ENCODE measurements around the gene ST8SIA1. TPM values are rescaled to one million over a fixed set of nuclear protein-coding genes. Genes with fewer than 3 reads are reported as not detected.
A peak's percentile ranks its signal among the peaks of the same experiment; 100 is the strongest.

Gene ST8SIA1
- total and polyA plus RNA-seq, 2 of the 4 experiments (the other 2 are of a cell fraction): not detected

- in situ Hi-C loops (cut with MboI; ENCODE audit: low sequenced_read_pairs) (no loop called here), intact Hi-C loops (cut with micrococcal nuclease) (no loop called here), dilution Hi-C loops (cut with HindIII; ENCODE audit: low sequenced_read_pairs, unreplicated experiment) (no loop called here)
- peak; percentile 78 for ATAC-seq (ENCODE audit: low read depth)
- Histone ChIP-seq H4K91ac (ENCODE audit: insufficient read depth, low read depth, low read length) (no peak overlapping the region), H2BK120ac (ENCODE audit: low read depth, low read length) (no peak overlapping the region), H3K56ac (ENCODE audit: extremely low read depth, insufficient read depth, low read length) (no peak overlapping the region), H2BK20ac (ENCODE audit: low read depth, low read length) (no peak overlapping the region), H2AK5ac (ENCODE audit: low read depth, low read length) (no peak overlapping the region), H3K79me1 (ENCODE audit: low read depth in 1 of 2, low read length in 2 of 2) (no peaks in the 10 kb centered on the region), H3K27me3 (ENCODE audit: control insufficient read depth, insufficient read depth, low read length) (peaks cover 12% of the 10 kb centered on the region), H2BK15ac (ENCODE audit: low read depth, low read length) (no peak overlapping the region), H3K18ac (ENCODE audit: low read depth, low read length) (no peak overlapping the region), H4K5ac (ENCODE audit: low read depth, low read length) (no peak overlapping the region), H3K9me1 (ENCODE audit: insufficient read depth, low read length) (no peaks in the 10 kb centered on the region), H4K20me1 (ENCODE audit: insufficient read depth, low read length) (no peaks in the 10 kb centered on the region), H3K23ac (ENCODE audit: low read depth, low read length) (no peak overlapping the region), H3K9me3 (ENCODE audit: control insufficient read depth, insufficient read depth, low read length) (no peaks in the 10 kb centered on the region), H3K4ac (ENCODE audit: low read depth, low read length) (no peak overlapping the region), H3K4me1 (ENCODE audit: control insufficient read depth, insufficient read depth, low read length) (no peaks in the 10 kb centered on the region), H3K9ac (ENCODE audit: low read depth, low read length) (no peak overlapping the region), H3K27ac (ENCODE audit: insufficient read depth, low read length) (no peak overlapping the region), H2AK9ac (replicated peaks; ENCODE audit: low read depth, low read length, poor library complexity) (no peak overlapping the region), H3K4me2 (ENCODE audit: low read depth, low read length) (no peak overlapping the region), H2BK5ac (ENCODE audit: low read depth, low read length, poor library complexity, severe bottlenecking) (no peak overlapping the region), H4K8ac (ENCODE audit: low read depth in 2 of 2, low read length in 2 of 2) (no peak overlapping the region), H3K36me3 (ENCODE audit: control insufficient read depth, insufficient read depth, low read length) (no peaks in the 10 kb centered on the region), H3K14ac (replicated peaks; ENCODE audit: low read depth, low read length) (no peak overlapping the region), H2AFZ (replicated peaks; ENCODE audit: low read length, poor library complexity) (no peak overlapping the region), H3K4me3 (ENCODE audit: insufficient read depth, low read depth, low read length) (no peak overlapping the region)
- no TSS peak for BruUV-seq (replicated peaks)
- no CpG with 5 or more reads among the region's 4 CpGs for WGBS, 2 experiments (ENCODE audit: extremely low coverage in 2 of 2, insufficient read length in 1 of 2)
- ChIA-PET CTCF (no interaction called here), POLR2A (ENCODE audit: unreplicated experiment) (no interaction called here)
- no peak for TF ChIP-seq CEBPB (IDR thresholded peaks at IDR 0.05; ENCODE audit: low read depth, low read length)
- no peak for TF ChIP-seq RAD21 (IDR thresholded peaks at IDR 0.05; ENCODE audit: low read length)
- no peak for TF ChIP-seq SMC3 (IDR thresholded peaks at IDR 0.05; ENCODE audit: low read depth, low read length)
- no peak for TF ChIP-seq RCOR1 (IDR thresholded peaks at IDR 0.05; ENCODE audit: insufficient replicate concordance, low read length)
- no peak for TF ChIP-seq NFE2L2 (IDR thresholded peaks at IDR 0.05; ENCODE audit: low read depth, low read length)
- no peak for TF ChIP-seq BHLHE40 (IDR thresholded peaks at IDR 0.05; ENCODE audit: low read depth, low read length)
- no peak for TF ChIP-seq MAZ (IDR thresholded peaks at IDR 0.05; ENCODE audit: borderline replicate concordance, low read depth, low read length)
- no peak for TF ChIP-seq MXI1 (IDR thresholded peaks at IDR 0.05; ENCODE audit: borderline replicate concordance, low read depth, low read length)
- TF ChIP-seq CHD1 (IDR thresholded peaks at IDR 0.05; ENCODE audit: low read depth, low read length): no peak
- no peak for TF ChIP-seq ELK1 (IDR thresholded peaks at IDR 0.05; ENCODE audit: borderline replicate concordance, low read depth, low read length)
- no peak for TF ChIP-seq RFX5 (IDR thresholded peaks at IDR 0.05; ENCODE audit: low read depth, low read length)
- TF ChIP-seq FOS (IDR thresholded peaks at IDR 0.05; ENCODE audit: low read depth, low read length): no peak
- no peak for TF ChIP-seq CTCF (conservative IDR thresholded peaks at IDR 0.05; ENCODE audit: low read depth, low read length)
- no peak for TF ChIP-seq MAFK (IDR thresholded peaks at IDR 0.05; ENCODE audit: low read depth, low read length)
- no peak for TF ChIP-seq USF2 (IDR thresholded peaks at IDR 0.05; ENCODE audit: low read depth, low read length)
- no peak for TF ChIP-seq POLR2A (IDR thresholded peaks at IDR 0.05; ENCODE audit: low read depth, low read length)
- peak; percentile 28 for DNase-seq
These were observed 16.3 kb downstream of the ST8SIA1 start for GRCh38 chr12:22318108-22318737.
